Ovary (tissue), 3 donors: Measurements from ENCODE around the gene KRTAP26-1.

Experiments used
- CTCF ChIP-seq, 3 donors: fragments of 450-650 bp in 2 of 3; fragments of 200-600 bp in 1 of 3; IDR thresholded peaks; one replicate each; pipeline versions ENCODE4 v1.5.1 to v1.8.0; 2016 to 2022; ENCODE audit warnings: antibody characterized with exemption in 3 of 3, mild to moderate bottlenecking in 1 of 3
- POLR2A ChIP-seq: fragments of 450-650 bp; IDR thresholded peaks from one replicate; pipeline ENCODE4 v1.6.1; 2017; ENCODE audit warnings: antibody characterized with exemption, mild to moderate bottlenecking, moderate library complexity
- donor health status: DM: no; HTN: no; CAD: no.

GRCh38 chr21:30349572-30349971 lies 29.5 kb upstream of the KRTAP26-1 start:
- no peak for TF ChIP-seq CTCF (IDR thresholded peaks at IDR 0.05)
- TF ChIP-seq POLR2A, result no peak
